Dermis microvascular lymphatic vessel endothelial cell (primary cell): ENCODE results near the gene DIS3L2. TPM values are rescaled to one million over a fixed set of nuclear protein-coding genes. Genes with fewer than 3 reads are reported as not detected.
"Not testable (repeated sequence)": the region's sequence is repeated elsewhere in the genome, so short reads cannot be mapped to it uniquely, and the experiment has no call there.

Experiments
- DNase-seq, 2 donors: peaks; one replicate each; pipeline versions ENCODE4 v3.0.0 to v3.0.0-alpha.2; 2010; ENCODE audit warnings: low read depth in 2 of 2
- total RNA-seq: library from RNA; depleted of rRNA; stranded (reverse); fragments of >200 nt; gene quantifications from 2 replicates; pipeline ENCODE4 v1.2.1, GENCODE V29; 2014

The DIS3L2 gene
- total RNA-seq, 1 donor from 2014 or later, result 13.4 TPM

- DNase-seq, result not testable (repeated sequence)
These were observed 423.5 kb downstream of the DIS3L2 start for GRCh38 chr2:232385058-232385457.

DNA sequence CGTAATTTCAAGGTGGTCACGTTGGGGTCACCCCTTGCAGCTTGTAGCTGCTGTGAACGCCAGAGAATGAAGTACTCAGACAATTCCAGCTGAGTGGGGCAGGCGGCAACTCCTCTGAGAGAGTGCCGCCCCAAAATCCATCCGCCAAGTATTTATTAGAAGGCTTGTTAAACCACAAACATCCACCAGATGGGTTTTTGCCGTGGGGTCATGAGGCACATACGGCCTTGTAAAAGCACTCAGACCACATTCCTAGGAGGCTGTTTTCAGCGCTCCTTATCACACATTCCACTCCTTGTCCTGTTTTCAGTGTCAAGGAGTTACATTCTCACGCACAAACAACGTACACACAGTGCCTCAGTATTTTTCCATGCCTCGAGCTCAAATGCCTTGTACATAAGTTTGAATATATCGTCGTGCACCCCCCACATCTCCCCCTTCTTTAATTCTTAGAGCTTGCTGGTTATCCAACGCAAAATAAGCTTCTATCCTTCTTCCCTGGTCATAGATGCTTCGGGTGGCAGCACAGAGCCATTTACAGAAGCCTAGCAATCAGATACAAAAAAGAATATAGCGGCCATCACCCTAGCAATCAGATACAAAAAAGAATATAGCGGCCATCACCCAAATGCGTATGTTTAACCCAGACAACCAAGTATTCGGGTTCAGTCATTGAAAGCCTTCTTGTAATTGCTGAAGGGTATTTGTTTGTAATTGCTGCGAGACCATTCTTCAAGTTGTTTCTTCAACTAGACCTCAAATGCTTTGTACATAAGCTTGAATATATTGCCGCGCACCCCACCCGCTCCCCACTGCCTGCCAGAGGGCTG, 424.4 kb downstream of the DIS3L2 start:
- DNase-seq, result no peak

- no peak for DNase-seq
These were observed 424.9 kb downstream of the DIS3L2 start for GRCh38 chr2:232386490-232386739.

Other genes with a start within 250 kb of the DIS3L2 start
- gene PDE6D, start 180.4 kb upstream of the DIS3L2 start, total RNA-seq, result 14.9 and 20.6 TPM in 2 replicates
- gene COPS7B, start 175.3 kb upstream of the DIS3L2 start, total RNA-seq, result 11.2 and 15.8 TPM in 2 replicates
- gene NPPC, start 35.3 kb upstream of the DIS3L2 start, total RNA-seq, result not detected in 2 replicates